Endothelial cell of umbilical vein (primary cell): ENCODE measurements around the gene SLC2A14. TPM values are rescaled to one million over a fixed set of nuclear protein-coding genes. Genes with fewer than 3 reads are reported as not detected.

Source experiments
- BruUV-seq: library from RNA; stranded (reverse); fragments of 400-500 nt; replicated peaks from 2 replicates; lab custom pipeline; 2021; lab: Mats Ljungman, UMichigan
- CTCF ChIA-PET: fragments of 300-600, 350-600 bp; sonication (Branson Sonifier 250); formaldehyde crosslinking; loops from one replicate; lab custom pipeline; 2021; ENCODE audit warnings: antibody characterized with exemption, inconsistent platforms; lab: Charles Lee
- POLR2A ChIA-PET: fragments of 300-600, 350-600 bp; sonication (Branson Sonifier 250); formaldehyde crosslinking; loops from one replicate; lab custom pipeline; 2021; ENCODE audit warnings: antibody characterized with exemption, inconsistent platforms; lab: Charles Lee
- DNase-seq: peaks from one replicate; pipeline ENCODE4 v3.0.0-alpha.2; 2011; ENCODE audit warnings: low read depth, low spot score
- FAIRE-seq: peaks from 2 replicates; lab custom pipeline; 2011; peaks lifted over from hg19 to GRCh38; lab: Jason Lieb, UNC
- H2AFZ ChIP-seq: 2 replicates; pipeline ENCODE4 v1.6.0; 2012; ENCODE audit warnings: low read depth, low read length, control low read depth, inconsistent platforms
- H3K27ac ChIP-seq: 2 replicates; pipeline ENCODE4 v1.5.1; 2011; ENCODE audit warnings: low read depth, mild to moderate bottlenecking, control low read depth, low read length, moderate library complexity; ENCODE audit not compliant: insufficient read depth
- H3K27me3 ChIP-seq, 2 experiments: 2 replicates each; pipeline versions ENCODE4 v1.6.0 to v1.6.1; 2011; ENCODE audit warnings: low read length in 2 of 2, mixed read lengths in 1 of 2; ENCODE audit not compliant: control insufficient read depth in 2 of 2, insufficient read depth in 2 of 2
- H3K36me3 ChIP-seq, 2 experiments: 2 replicates in 1 of 2; 3 replicates in 1 of 2; pipeline ENCODE4 v1.5.1; 2011; ENCODE audit warnings: low read length in 2 of 2, mild to moderate bottlenecking in 1 of 2, moderate library complexity in 1 of 2; ENCODE audit not compliant: control insufficient read depth in 2 of 2, insufficient read depth in 2 of 2; ENCODE audit errors: extremely low read depth in 1 of 2
- H3K4me1 ChIP-seq: 3 replicates; pipeline ENCODE4 v1.5.1; 2011; ENCODE audit warnings: mild to moderate bottlenecking, low read length; ENCODE audit not compliant: control insufficient read depth, insufficient read depth; ENCODE audit errors: extremely low read depth
- H3K4me2 ChIP-seq: 2 replicates; pipeline ENCODE4 v1.6.1; 2011; ENCODE audit warnings: low read length, control low read depth, mixed read lengths; ENCODE audit not compliant: insufficient read depth
- H3K4me3 ChIP-seq, 3 experiments: fragments of 200-600 bp in 1 of 3; sonication (generic), shearing (Covaris generic) in 1 of 3; replicated peaks in 1 of 3; 2 replicates each; pipeline ENCODE4 v1.5.1; 2011 to 2016; ENCODE audit warnings: control low read depth in 3 of 3, low read length in 3 of 3, mild to moderate bottlenecking in 2 of 3, inconsistent platforms in 1 of 3, low read depth in 1 of 3, moderate library complexity in 1 of 3; ENCODE audit not compliant: insufficient read depth in 1 of 3
- H3K79me2 ChIP-seq: 2 replicates; pipeline ENCODE4 v1.6.0; 2012; ENCODE audit warnings: low read length, inconsistent platforms; ENCODE audit not compliant: control insufficient read depth, insufficient read depth
- H3K9ac ChIP-seq: replicated peaks from 2 replicates; pipeline ENCODE3; 2011; ENCODE audit warnings: low read length, control low read depth; ENCODE audit not compliant: insufficient read depth; ENCODE audit errors: extremely low read depth
- H3K9me1 ChIP-seq: replicated peaks from 3 replicates; pipeline ENCODE4 v1.6.0; 2011; ENCODE audit warnings: mild to moderate bottlenecking, low read length; ENCODE audit not compliant: control insufficient read depth, insufficient read depth; ENCODE audit errors: extremely low read depth
- H3K9me3 ChIP-seq: replicated peaks from 2 replicates; pipeline ENCODE4 v1.5.1; 2012; ENCODE audit warnings: low read length, inconsistent platforms; ENCODE audit not compliant: control insufficient read depth, insufficient read depth
- H4K20me1 ChIP-seq: replicated peaks from 2 replicates; pipeline ENCODE3; 2011; ENCODE audit warnings: mild to moderate bottlenecking, low read length; ENCODE audit not compliant: control insufficient read depth, insufficient read depth; ENCODE audit errors: extremely low read depth
- EZH2 ChIP-seq: IDR thresholded peaks from 2 replicates; pipeline ENCODE4 v1.6.1; 2012; ENCODE audit warnings: borderline replicate concordance, low read depth, mild to moderate bottlenecking, moderate library complexity, low read length, inconsistent platforms; ENCODE audit not compliant: severe bottlenecking
- FOS ChIP-seq: IDR thresholded peaks from 2 replicates; pipeline ENCODE4 v1.6.1; 2011; ENCODE audit warnings: mild to moderate bottlenecking, low read length, moderate library complexity, borderline replicate concordance; ENCODE audit not compliant: insufficient read depth
- GATA2 ChIP-seq: IDR thresholded peaks from 2 replicates; pipeline ENCODE4 v1.7.0; 2011; ENCODE audit warnings: low read depth, mild to moderate bottlenecking, moderate library complexity, mixed read lengths, low read length; ENCODE audit not compliant: insufficient read length, insufficient read depth
- JUN ChIP-seq: IDR thresholded peaks from 2 replicates; pipeline ENCODE4 v1.6.1; 2011; ENCODE audit warnings: borderline replicate concordance, low read depth; ENCODE audit not compliant: insufficient read length, insufficient read depth
- MAX ChIP-seq: IDR thresholded peaks from 2 replicates; pipeline ENCODE4 v1.6.1; 2011; ENCODE audit not compliant: insufficient read depth, insufficient read length
- MYC ChIP-seq: IDR thresholded peaks from one replicate; pipeline ENCODE4 v1.6.1; 2011; ENCODE audit warnings: mild to moderate bottlenecking, low read depth, low read length
- POLR2A ChIP-seq: IDR thresholded peaks from 2 replicates; pipeline ENCODE4 v1.6.1; 2012; ENCODE audit warnings: low read depth, mild to moderate bottlenecking, control low read depth, low read length
- POLR2AphosphoS5 ChIP-seq: IDR thresholded peaks from 2 replicates; pipeline ENCODE4 v1.6.1; 2012; ENCODE audit warnings: low read depth, mild to moderate bottlenecking, control low read depth, low read length, moderate library complexity; ENCODE audit not compliant: insufficient read depth
- dilution Hi-C: fragments of 300-500 bp; cut with MboI; formaldehyde crosslinking; loops from one replicate; pipeline ENCODE4 v1.15.0; 2019; ENCODE audit warnings: low sequenced_read_pairs; ENCODE audit not compliant: extremely low pct_ligation_motif_present
- intact Hi-C: fragments of 100-400 bp; cut with micrococcal nuclease; formaldehyde crosslinking; loops from one replicate; pipeline ENCODE4 v1.10.0; 2022
- polyA plus RNA-seq, 4 experiments: library from polyadenylated mRNA; depleted of rRNA in 3 of 4; stranded (reverse) in 3 of 4; unstranded in 1 of 4; fragments of >200 nt; gene quantifications; 2 replicates each; pipeline versions ENCODE4 v1.2.1 to v1.2.3, GENCODE V29; 2011 to 2012; ENCODE audit warnings: missing spikeins in 1 of 4
- total RNA-seq: library from RNA; stranded (reverse); gene quantifications from 2 replicates; pipeline ENCODE4 v1.2.3, GENCODE V29; 2021
- TF ChIP-seq, protein P1 (sequence below), 2 donors: IDR thresholded peaks; 1 replicate in 1 of 2; 2 replicates in 1 of 2; pipeline ENCODE4 v1.5.1; 2011; ENCODE audit warnings: low read length in 2 of 2, mild to moderate bottlenecking in 2 of 2, moderate library complexity in 2 of 2, control low read depth in 1 of 2, inconsistent platforms in 1 of 2, low read depth in 1 of 2; ENCODE audit not compliant: insufficient read depth in 1 of 2; ENCODE audit errors: extremely low read depth in 1 of 2

SLC2A14 gene
- total and polyA plus RNA-seq, 2 donors (not counting 3 experiments of a cell fraction or from before 2014, with no cell fraction given), result not detected

DNA sequence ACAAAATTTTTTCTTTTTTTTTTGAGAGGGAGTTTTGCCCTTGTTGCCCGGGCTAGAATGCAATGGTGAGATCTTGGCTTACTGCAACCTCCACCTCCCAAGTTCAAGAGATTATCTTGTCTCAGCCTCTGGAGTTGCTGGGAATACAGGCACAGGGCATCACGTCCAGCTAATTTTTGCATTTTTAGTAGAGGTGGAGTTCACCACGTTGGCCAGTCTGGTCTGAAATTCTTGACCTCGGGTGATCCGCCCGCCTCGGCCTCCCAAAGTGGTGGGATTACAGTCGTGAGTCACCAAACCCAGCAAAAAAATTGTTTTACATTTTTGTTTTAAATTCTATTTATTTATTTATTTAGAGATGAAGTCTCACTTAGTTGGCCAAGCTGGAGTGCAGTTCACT, 4.7 kb upstream of the SLC2A14 start:
- Histone ChIP-seq H3K36me3 (no peaks in the 10 kb centered on the region), H3K4me2 (no peak overlapping the region), H3K4me1 (no peaks in the 10 kb centered on the region), H4K20me1 (no peaks in the 10 kb centered on the region), H3K4me3 (no peak overlapping the region), H3K79me2 (no peaks in the 10 kb centered on the region), H3K27me3 (peaks cover 14 to 19% of the 10 kb centered on the region in 2 experiments), H3K9me3 (no peaks in the 10 kb centered on the region), H3K27ac (no peak overlapping the region), H3K9ac (no peak overlapping the region), H3K9me1 (no peaks in the 10 kb centered on the region), H2AFZ (no peak overlapping the region)
- FAIRE-seq, result no peak
- no peak for DNase-seq
- no TSS peak for BruUV-seq
- ChIA-PET CTCF (interaction anchor here (1.2 kb wide), 1 partner anchor 30 kb away, joined by 4 read pairs; no protein-coding TSS in a partner anchor), POLR2A (interaction anchor here (0.7 kb wide), 1 partner anchor 920 kb away, joined by 3 read pairs; no protein-coding TSS in a partner anchor)
- TF ChIP-seq FOS (no peak), JUN (no peak), POLR2AphosphoS5 (no peak), GATA2 (no peak)
- dilution Hi-C loops, result no loop called here
- intact Hi-C loops, result no loop called here

DNA sequence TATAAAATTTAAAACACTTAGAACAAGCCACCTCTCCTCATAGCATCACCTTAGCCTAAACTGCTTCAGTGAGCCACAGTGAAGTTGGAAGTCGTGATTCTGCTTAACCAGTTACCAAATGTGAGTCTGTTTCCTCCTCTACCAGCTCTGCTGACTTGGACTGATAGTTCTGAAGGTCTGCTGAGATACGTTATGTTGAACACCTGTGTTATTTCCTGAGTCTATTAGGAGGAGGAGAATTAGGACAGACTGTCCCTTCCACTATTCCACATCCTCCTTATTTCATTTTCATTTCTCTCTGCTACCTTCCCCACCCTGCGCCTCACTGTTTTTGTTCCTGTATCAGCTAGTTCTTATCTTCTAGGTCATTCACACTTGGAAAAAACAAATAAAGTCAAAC, 2.4 kb downstream of the SLC2A14 start:
- no peak for DNase-seq
- H3K9me3 ChIP-seq, result no peaks in the 10 kb centered on the region
- H3K4me1 ChIP-seq, result no peaks in the 10 kb centered on the region
- dilution Hi-C loops, result no loop called here
- no peaks in the 10 kb centered on the region for H3K79me2 ChIP-seq
- FAIRE-seq, result no peak
- intact Hi-C loops, result no loop called here
- no peak overlapping the region for H3K4me3 ChIP-seq
- H2AFZ ChIP-seq, result no peak overlapping the region
- H3K36me3 ChIP-seq, result no peaks in the 10 kb centered on the region
- peaks cover 34 to 41% of the 10 kb centered on the region in 2 experiments for H3K27me3 ChIP-seq
- no peaks in the 10 kb centered on the region for H3K9me1 ChIP-seq
- H3K9ac ChIP-seq, result no peak overlapping the region
- POLR2A ChIA-PET, result no interaction called here
- H3K27ac ChIP-seq, result no peak overlapping the region
- CTCF ChIA-PET, result interaction anchor here (1.0 kb wide), 1 partner anchor 64 kb away, joined by 3 read pairs; no protein-coding TSS in a partner anchor
- TF ChIP-seq GATA2 (no peak), MAX (no peak), MYC (no peak), EZH2 (no peak), POLR2AphosphoS5 (no peak), POLR2A (no peak), FOS (no peak), JUN (no peak)
- TF ChIP-seq, protein P1, sequence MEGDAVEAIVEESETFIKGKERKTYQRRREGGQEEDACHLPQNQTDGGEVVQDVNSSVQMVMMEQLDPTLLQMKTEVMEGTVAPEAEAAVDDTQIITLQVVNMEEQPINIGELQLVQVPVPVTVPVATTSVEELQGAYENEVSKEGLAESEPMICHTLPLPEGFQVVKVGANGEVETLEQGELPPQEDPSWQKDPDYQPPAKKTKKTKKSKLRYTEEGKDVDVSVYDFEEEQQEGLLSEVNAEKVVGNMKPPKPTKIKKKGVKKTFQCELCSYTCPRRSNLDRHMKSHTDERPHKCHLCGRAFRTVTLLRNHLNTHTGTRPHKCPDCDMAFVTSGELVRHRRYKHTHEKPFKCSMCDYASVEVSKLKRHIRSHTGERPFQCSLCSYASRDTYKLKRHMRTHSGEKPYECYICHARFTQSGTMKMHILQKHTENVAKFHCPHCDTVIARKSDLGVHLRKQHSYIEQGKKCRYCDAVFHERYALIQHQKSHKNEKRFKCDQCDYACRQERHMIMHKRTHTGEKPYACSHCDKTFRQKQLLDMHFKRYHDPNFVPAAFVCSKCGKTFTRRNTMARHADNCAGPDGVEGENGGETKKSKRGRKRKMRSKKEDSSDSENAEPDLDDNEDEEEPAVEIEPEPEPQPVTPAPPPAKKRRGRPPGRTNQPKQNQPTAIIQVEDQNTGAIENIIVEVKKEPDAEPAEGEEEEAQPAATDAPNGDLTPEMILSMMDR (IDR thresholded peaks at IDR 0.05; ENCODE audit: extremely low read depth in 1 of 2, insufficient read depth in 1 of 2, low read depth in 1 of 2, low read length in 2 of 2), result no peak
- no peak overlapping the region for H3K4me2 ChIP-seq
- no peaks in the 10 kb centered on the region for H4K20me1 ChIP-seq
- no TSS peak for BruUV-seq
